Spinal cord (tissue), 10 donors: Measurements from ENCODE around the gene TLE5. TPM values are rescaled to one million over a fixed set of nuclear protein-coding genes. Genes with fewer than 3 reads are reported as not detected.
"Not testable (repeated sequence)": the region's sequence is repeated elsewhere in the genome, so short reads cannot be mapped to it uniquely, and the experiment has no call there.

ENCODE experiments used
- DNase-seq, 6 donors: peaks; one replicate each; pipeline versions ENCODE4 v3.0.0 to v3.0.0-alpha.2; 2013 to 2015; ENCODE audit warnings: low spot score in 6 of 6, low read depth in 4 of 6
- H3K27ac ChIP-seq: one replicate; pipeline ENCODE4 v1.5.1; 2013; ENCODE audit warnings: low read depth, low read length, control low read depth
- H3K27me3 ChIP-seq: one replicate; pipeline ENCODE4 v1.6.1; 2013; ENCODE audit warnings: low read length; ENCODE audit not compliant: control insufficient read depth, insufficient read depth
- H3K36me3 ChIP-seq: one replicate; pipeline ENCODE4 v1.6.1; 2013; ENCODE audit warnings: low read length; ENCODE audit not compliant: control insufficient read depth, insufficient read depth
- H3K4me1 ChIP-seq: one replicate; pipeline ENCODE4 v1.6.1; 2013; ENCODE audit warnings: low read length; ENCODE audit not compliant: control insufficient read depth, insufficient read depth
- H3K4me3 ChIP-seq: one replicate; pipeline ENCODE4 v1.5.1; 2013; ENCODE audit warnings: low read depth, low read length, control low read depth
- H3K9me3 ChIP-seq: one replicate; pipeline ENCODE4 v1.6.1; 2013; ENCODE audit warnings: low read length; ENCODE audit not compliant: control insufficient read depth, insufficient read depth
- WGBS: methylation state at CpG from one replicate; pipeline ENCODE4 v1.1.5; 2013; ENCODE audit warnings: missing lambda C conversion rate; ENCODE audit not compliant: insufficient coverage; 5-methylcytosine and 5-hydroxymethylcytosine counted together
- polyA plus RNA-seq, 2 donors: library from polyadenylated mRNA; unstranded; fragments of 120-200 nt; gene quantifications; one replicate each; pipeline ENCODE4 v1.2.1, GENCODE V29; 2013; ENCODE audit not compliant: insufficient read length in 2 of 2
- total RNA-seq, 2 donors: library from RNA; depleted of rRNA in 1 of 2; stranded (reverse); fragments of 120-200 nt in 1 of 2; fragments of >200 nt in 1 of 2; gene quantifications; one replicate each; pipeline versions ENCODE4 v1.2.3 to v1.2.4, GENCODE V29; 2013 to 2014
- donor health status: healthy.

The TLE5 gene
- total and polyA plus RNA-seq, 4 donors: 124 to 1,010 (median 578) TPM

DNA sequence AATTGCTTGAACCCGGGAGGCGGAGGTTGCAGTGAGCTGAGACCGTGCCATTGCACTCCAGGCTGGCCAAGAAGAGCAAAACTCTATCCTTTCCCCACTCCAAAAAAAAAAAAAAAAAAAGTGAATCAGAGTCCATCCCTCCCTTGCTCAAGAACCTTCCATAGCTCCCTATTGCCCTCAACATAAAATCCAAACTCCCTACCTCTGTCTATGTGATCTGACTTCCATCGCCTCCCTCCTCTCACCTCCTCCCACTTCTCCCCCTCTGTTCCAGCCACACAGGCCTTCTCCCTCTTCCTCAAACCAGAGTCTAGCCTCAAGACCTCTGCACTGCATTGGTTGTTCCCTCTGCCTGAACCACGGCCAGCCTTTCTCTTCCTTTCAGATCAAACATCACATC is 23.2 kb downstream of the TLE5 start:
- no peaks in the 10 kb centered on the region for H3K36me3 ChIP-seq
- peaks cover 44% of the 10 kb centered on the region for H3K4me1 ChIP-seq
- H3K9me3 ChIP-seq: no peaks in the 10 kb centered on the region
- 72% methylated on average over 2 of the region's 5 CpGs for WGBS
- H3K4me3 ChIP-seq: no peak overlapping the region
- H3K27me3 ChIP-seq: peaks cover 10% of the 10 kb centered on the region
- no peak overlapping the region for H3K27ac ChIP-seq
- no peak for DNase-seq

DNA sequence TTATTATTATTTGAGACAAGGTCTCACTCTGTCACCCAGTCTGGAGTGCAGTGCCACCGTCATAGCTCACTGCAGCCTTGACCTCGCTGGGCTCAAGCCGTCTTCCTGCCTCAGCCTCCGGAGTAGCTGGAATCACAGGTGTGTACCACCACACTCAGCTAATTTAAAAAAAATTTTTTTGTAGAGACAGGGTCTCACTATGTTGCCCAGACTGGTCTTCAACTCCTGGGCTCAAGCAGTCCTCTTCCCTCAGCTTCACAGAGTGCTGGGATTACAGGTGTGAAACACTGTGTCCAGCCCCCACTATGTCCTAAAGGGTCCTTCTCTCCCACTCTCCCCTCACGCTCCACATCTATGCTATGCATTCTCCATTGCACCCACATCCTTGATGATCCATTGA is 24.1 kb downstream of the TLE5 start:
- Histone ChIP-seq H3K27me3 (peaks cover 16% of the 10 kb centered on the region), H3K4me1 (peaks cover 52% of the 10 kb centered on the region)
- 68% methylated on average over 3 of the region's 5 CpGs for WGBS

DNA sequence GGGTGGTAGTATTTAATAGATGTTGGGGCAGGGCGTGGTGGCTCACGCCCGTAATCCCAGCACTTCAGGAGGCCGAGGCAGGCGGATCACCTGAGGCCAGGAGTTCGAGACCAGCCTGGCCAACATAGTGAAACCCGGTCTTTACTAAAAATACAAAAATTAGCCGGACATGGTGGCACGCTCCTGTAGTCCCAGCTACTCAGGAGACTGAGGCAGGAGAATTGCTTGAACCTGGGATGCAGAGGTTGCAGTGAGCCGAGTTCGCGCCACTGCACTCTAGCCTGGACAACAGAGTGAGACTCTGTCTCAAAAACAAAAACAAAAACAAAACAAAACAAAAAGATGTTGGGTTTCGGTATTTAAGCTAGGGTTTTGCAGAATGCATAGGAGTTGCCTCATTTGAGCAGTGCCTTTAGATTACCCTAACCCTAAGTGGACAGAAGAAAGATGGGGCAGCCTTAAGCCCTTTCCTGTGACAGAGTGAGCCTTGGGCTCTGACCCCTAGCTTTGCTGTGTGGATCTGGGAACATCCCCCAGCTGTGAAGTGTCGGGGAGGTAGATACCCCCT is 25.2 kb downstream of the TLE5 start:
- Histone ChIP-seq H3K27ac (peak overlapping the region; percentile 84), H3K27me3 (peaks cover 19% of the 10 kb centered on the region), H3K4me1 (peaks cover 51% of the 10 kb centered on the region)
- not testable (repeated sequence) for H3K36me3 ChIP-seq, DNase-seq, H3K4me3 ChIP-seq, H3K9me3 ChIP-seq
- WGBS: 54% methylated on average over 12 of the region's 14 CpGs

More for the DNA sequence above, 24.1 kb downstream of the TLE5 start:
- H3K36me3 ChIP-seq: no peaks in the 10 kb centered on the region
- no peak overlapping the region for H3K4me3 ChIP-seq
- no peak for DNase-seq
- no peak overlapping the region for H3K27ac ChIP-seq
- no peaks in the 10 kb centered on the region for H3K9me3 ChIP-seq

DNA sequence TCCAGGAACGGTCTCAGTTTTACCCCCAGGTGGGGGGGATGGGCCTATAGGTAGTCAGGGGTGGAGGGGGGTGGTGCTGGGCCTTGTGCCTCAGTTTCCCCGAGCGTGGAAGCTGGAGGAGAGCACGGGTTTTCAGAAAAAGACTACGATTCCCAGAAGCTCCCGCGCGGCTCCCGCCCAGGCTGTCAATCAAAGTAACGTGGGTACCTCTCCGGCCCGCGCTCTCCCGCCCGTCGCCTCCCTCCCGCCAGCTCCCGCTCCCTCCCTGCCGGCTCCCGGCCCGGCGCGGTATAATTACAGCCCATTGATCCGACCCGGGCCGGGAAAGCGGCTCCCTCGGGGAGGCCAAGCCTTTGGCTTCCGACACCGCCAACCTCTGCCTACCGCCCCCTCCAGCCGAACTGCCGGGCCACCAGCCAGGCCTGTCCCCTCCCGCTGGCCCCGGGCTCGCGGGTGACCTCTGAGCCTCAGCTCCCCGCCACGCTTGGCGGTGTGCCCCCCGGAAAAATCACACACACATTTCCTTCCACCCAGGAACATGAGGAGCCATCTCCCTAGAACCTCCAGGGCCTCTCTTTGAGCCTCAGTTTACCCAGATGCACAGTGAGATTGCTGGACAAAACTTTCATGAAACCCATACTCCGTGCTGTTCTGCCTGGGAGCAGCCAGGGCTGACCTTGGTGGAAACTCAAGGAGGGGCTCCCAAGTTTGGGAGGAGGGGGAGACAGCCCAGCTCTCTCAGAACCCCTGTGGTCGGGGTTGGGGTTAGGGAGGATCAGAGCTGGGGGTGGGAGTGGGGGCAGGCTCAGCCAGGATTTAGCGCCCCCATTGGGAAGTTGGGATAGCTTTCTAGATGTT is 25.9 kb downstream of the TLE5 start:
- Histone ChIP-seq H3K27me3 (peaks cover 24% of the 10 kb centered on the region), H3K9me3 (no peaks in the 10 kb centered on the region), H3K4me1 (peaks cover 44% of the 10 kb centered on the region), H3K27ac (peak overlapping the region; percentile 94), H3K4me3 (peak overlapping the region; percentile 64), H3K36me3 (no peaks in the 10 kb centered on the region)
- DNase-seq: peak; percentile 88 to 98 (median 91)
- under 1% methylated on average over 44 of the region's 44 CpGs for WGBS

DNA sequence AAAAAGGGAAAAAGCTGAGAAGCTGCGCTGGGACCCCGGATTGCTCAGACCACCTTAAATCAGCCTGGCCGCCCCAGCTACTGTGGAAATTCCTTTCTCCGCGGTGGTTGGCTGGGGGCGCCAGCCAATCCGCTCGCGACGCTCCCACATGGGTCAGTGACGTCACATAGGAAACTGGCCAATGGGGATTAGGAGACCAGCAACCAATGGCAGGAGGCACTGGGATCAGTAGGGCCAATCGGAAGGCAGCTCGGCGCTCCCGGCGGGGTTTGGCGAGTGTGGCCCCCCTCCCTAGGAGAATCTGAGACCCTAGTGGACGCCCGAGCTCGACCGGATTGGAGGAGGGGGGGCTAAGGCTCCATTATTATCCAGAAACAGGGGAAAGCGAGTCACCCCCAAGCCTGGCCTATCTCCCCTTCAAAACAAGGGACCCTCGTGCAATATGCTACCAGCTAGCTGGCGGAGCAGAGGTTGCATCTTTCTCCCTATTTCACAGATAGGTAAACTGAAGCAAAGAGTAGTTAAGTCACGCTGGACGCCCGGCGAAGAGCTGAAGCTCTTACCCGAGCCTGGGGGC is 26.7 kb downstream of the TLE5 start:
- no peaks in the 10 kb centered on the region for H3K9me3 ChIP-seq
- peak; percentile 99 to 100 (median 100) for DNase-seq
- peaks cover 30% of the 10 kb centered on the region for H3K27me3 ChIP-seq
- peak overlapping the region; percentile 94 for H3K27ac ChIP-seq
- peak overlapping the region; percentile 64 for H3K4me3 ChIP-seq
- H3K36me3 ChIP-seq: no peaks in the 10 kb centered on the region
- under 1% methylated on average over 20 of the region's 29 CpGs for WGBS
- H3K4me1 ChIP-seq: peaks cover 42% of the 10 kb centered on the region

DNA sequence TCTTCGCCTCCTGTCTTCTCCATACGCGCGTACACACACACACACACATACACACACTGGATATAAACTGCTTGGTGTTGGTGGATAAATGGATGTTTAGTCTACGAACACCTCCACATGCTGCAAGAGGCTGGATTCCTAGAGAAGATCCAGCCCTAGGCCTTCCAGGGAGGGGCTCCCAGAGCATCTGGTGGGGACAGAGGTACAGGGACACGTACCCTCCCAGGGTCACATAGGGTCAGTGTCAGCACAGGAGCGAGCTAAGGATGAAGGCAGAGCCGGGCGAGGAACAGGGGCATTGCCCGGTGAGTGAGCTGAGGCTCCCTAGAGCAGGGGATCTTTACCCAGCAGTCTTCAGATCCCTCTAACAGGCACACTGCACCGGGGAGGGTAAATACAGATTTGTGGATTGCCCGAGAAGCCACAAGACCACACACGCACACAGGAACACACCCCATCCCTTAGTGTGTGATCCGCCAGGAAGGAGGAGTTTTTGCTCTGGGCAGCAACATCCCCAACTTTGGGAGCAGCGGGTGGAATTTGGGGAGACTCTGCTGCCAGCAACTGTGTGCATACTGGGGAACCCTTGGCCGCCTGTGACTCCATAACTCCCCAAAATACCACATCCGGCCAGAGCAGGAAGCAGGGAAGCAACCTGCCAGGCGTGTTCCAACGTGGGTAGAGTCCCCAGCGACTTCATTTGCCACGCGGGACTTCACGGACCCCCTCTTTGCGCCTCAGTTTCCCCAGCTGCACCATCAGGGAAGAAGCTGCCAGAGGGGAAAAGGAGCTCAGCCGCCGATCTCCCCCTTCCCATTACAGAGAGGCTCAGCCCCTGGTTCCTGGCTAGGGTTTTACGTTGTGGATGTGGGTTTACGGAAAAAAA is 27.4 kb downstream of the TLE5 start:
- 5% methylated on average over 10 of the region's 28 CpGs for WGBS
- no peaks in the 10 kb centered on the region for H3K9me3 ChIP-seq
- H3K36me3 ChIP-seq: no peaks in the 10 kb centered on the region
- H3K4me3 ChIP-seq: peak overlapping the region; percentile 52
- peaks cover 38% of the 10 kb centered on the region for H3K4me1 ChIP-seq
- peak overlapping the region; percentile 94 for H3K27ac ChIP-seq
- peaks cover 36% of the 10 kb centered on the region for H3K27me3 ChIP-seq
- DNase-seq: peak in 2 of 6 donors; percentile 66 to 77

DNA sequence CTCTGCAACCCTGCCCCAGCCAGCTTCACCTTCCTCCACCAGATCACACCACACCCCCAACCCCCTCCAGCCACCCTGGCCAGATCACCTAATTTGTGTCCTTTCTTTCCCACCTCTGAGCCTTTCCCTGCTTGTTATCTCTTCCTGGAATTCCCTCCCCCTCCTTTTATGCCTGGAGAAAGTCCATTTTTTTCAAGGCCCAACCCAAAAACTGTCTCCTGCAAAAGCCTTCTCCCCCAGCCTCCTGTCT is 28.0 kb downstream of the TLE5 start:
- Histone ChIP-seq H3K27me3 (peaks cover 34% of the 10 kb centered on the region), H3K36me3 (no peaks in the 10 kb centered on the region), H3K4me3 (no peak overlapping the region), H3K27ac (no peak overlapping the region), H3K4me1 (peaks cover 39% of the 10 kb centered on the region), H3K9me3 (no peaks in the 10 kb centered on the region)
- DNase-seq: no peak

DNA sequence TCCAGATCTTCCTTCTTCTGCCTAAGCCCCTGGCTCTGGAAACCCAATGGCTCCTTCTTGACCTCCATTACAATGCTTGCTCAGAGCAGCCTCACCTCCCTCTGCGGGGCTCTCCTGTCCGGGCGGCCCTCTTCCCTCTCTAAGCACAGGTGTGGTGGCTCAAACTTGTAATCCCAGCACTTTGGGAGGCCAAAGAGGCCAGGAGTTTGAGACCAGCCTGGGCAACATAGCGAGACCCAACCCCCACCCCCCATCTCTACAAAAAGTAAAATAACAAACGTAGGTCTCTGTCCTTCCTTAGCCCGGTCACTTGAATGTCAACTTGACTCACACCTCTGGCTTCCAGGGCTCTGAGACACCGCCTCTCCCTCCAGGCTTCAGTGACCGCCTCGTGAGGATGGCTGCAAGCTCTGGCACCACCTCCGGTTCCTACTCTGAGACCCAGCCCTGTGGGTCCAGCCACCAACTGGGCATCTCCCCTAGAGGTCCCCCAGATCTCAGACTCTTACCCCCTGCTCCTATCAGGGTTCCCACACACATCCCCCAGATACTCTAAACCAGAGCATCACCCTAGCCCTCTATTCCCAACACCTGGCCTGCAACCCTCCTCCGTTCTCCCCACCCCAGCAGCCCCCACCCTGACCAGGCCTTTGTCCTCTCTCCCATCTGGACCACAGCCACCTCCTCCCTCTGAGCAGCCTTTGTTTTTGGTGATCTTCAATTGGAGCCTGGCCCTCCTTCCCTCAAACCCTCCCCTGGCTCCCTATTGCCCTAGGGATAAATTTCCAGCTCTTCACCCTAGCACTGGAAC is 28.5 kb downstream of the TLE5 start:
- DNase-seq: no peak
- no peak overlapping the region for H3K4me3 ChIP-seq
- H3K9me3 ChIP-seq: no peaks in the 10 kb centered on the region
- H3K36me3 ChIP-seq: no peaks in the 10 kb centered on the region
- H3K4me1 ChIP-seq: peaks cover 40% of the 10 kb centered on the region
- WGBS: 67% methylated on average over 11 of the region's 11 CpGs
- no peak overlapping the region for H3K27ac ChIP-seq
- peaks cover 35% of the 10 kb centered on the region for H3K27me3 ChIP-seq

DNA sequence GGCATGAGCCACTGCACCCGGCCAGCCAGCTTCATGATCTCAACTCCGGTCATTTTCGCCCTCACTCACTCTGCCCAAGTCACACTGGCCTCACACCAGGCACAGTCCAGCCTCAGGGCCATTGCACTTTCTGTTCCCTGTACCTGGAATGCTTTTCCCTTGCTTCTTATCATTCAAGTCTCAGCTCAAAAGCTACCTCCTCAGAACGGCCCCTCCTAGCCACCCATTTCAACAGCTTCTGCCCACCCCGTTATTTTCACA is 30.8 kb downstream of the TLE5 start:
- Histone ChIP-seq H3K4me3 (no peak overlapping the region), H3K27ac (no peak overlapping the region), H3K36me3 (peaks cover 5% of the 10 kb centered on the region), H3K4me1 (peaks cover 52% of the 10 kb centered on the region), H3K9me3 (no peaks in the 10 kb centered on the region), H3K27me3 (peaks cover 52% of the 10 kb centered on the region)
- DNase-seq: no peak
- WGBS: 71% methylated on average over 3 of the region's 5 CpGs
